Measurements from ENCODE around the gene PTPN14. TPM values are rescaled to one million over a fixed set of nuclear protein-coding genes. Genes with fewer than 3 reads are reported as not detected.

Gene PTPN14
- total and polyA plus RNA-seq, 2 of the 4 experiments (the other 2 are of a cell fraction): 21.5 to 31.7 TPM

GRCh38 chr1:214503553-214503952 lies 47.8 kb downstream of the PTPN14 start:
- ATAC-seq (ENCODE audit: low read depth) (no peak), DNase-seq (peak; percentile 54)
- in situ Hi-C loops (cut with MboI; ENCODE audit: low sequenced_read_pairs): no loop called here
- no peak overlapping the region for H2BK120ac ChIP-seq (ENCODE audit: low read depth, low read length)
- 0 out of 2 replicates have a peak overlapping the region, but pooled peaks have one; percentile 4 for H3K14ac ChIP-seq (replicated peaks; ENCODE audit: low read depth, low read length)
- no CpG with 5 or more reads among the region's 4 CpGs for WGBS, 2 experiments (ENCODE audit: extremely low coverage in 2 of 2, insufficient read length in 1 of 2)
- H3K56ac ChIP-seq (ENCODE audit: extremely low read depth, insufficient read depth, low read length): no peak overlapping the region
- H2AK9ac ChIP-seq (replicated peaks; ENCODE audit: low read depth, low read length, poor library complexity): no peak overlapping the region
- H3K4me2 ChIP-seq (ENCODE audit: low read depth, low read length): no peak overlapping the region
- H2BK20ac ChIP-seq (ENCODE audit: low read depth, low read length): no peak overlapping the region
- ChIA-PET POLR2A (ENCODE audit: unreplicated experiment) (no interaction called here), CTCF (no interaction called here)
- H3K79me1 ChIP-seq (ENCODE audit: low read depth in 1 of 2, low read length in 2 of 2): peaks cover 39 to 79% of the 10 kb centered on the region in 2 experiments
- no peak overlapping the region for H4K5ac ChIP-seq (ENCODE audit: low read depth, low read length)
- H2AFZ ChIP-seq (replicated peaks; ENCODE audit: low read length, poor library complexity): no peak overlapping the region
- H4K8ac ChIP-seq (ENCODE audit: low read depth in 2 of 2, low read length in 2 of 2): no peak overlapping the region
- dilution Hi-C loops (cut with HindIII; ENCODE audit: low sequenced_read_pairs, unreplicated experiment): no loop called here
- TF ChIP-seq RCOR1 (IDR thresholded peaks at IDR 0.05; ENCODE audit: insufficient replicate concordance, low read length) (no peak), CHD1 (IDR thresholded peaks at IDR 0.05; ENCODE audit: low read depth, low read length) (no peak), MAZ (IDR thresholded peaks at IDR 0.05; ENCODE audit: borderline replicate concordance, low read depth, low read length) (no peak), BHLHE40 (IDR thresholded peaks at IDR 0.05; ENCODE audit: low read depth, low read length) (0 out of 2 replicates have a peak, but pooled peaks have one; percentile 19), CEBPB (IDR thresholded peaks at IDR 0.05; ENCODE audit: low read depth, low read length) (no peak)
- intact Hi-C loops (cut with micrococcal nuclease): no loop called here
- no peaks in the 10 kb centered on the region for H3K27me3 ChIP-seq (ENCODE audit: control insufficient read depth, insufficient read depth, low read length)
- no peak overlapping the region for H3K4ac ChIP-seq (ENCODE audit: low read depth, low read length)
- peaks cover 61% of the 10 kb centered on the region for H4K20me1 ChIP-seq (ENCODE audit: insufficient read depth, low read length)
- no peak overlapping the region for H2BK15ac ChIP-seq (ENCODE audit: low read depth, low read length)
- peaks cover 12% of the 10 kb centered on the region for H3K36me3 ChIP-seq (ENCODE audit: control insufficient read depth, insufficient read depth, low read length)
- no peaks in the 10 kb centered on the region for H3K9me3 ChIP-seq (ENCODE audit: control insufficient read depth, insufficient read depth, low read length)
- no peak overlapping the region for H3K9ac ChIP-seq (ENCODE audit: low read depth, low read length)
- H3K9me1 ChIP-seq (ENCODE audit: insufficient read depth, low read length): peaks cover 9% of the 10 kb centered on the region
- no peak overlapping the region for H3K4me3 ChIP-seq (ENCODE audit: insufficient read depth, low read depth, low read length)
- H3K4me1 ChIP-seq (ENCODE audit: control insufficient read depth, insufficient read depth, low read length): peaks cover 15% of the 10 kb centered on the region
- H3K27ac ChIP-seq (ENCODE audit: insufficient read depth, low read length): no peak overlapping the region
- H2AK5ac ChIP-seq (ENCODE audit: low read depth, low read length): no peak overlapping the region
- H3K23ac ChIP-seq (ENCODE audit: low read depth, low read length): no peak overlapping the region
- no TSS peak for BruUV-seq (replicated peaks)
- H4K91ac ChIP-seq (ENCODE audit: insufficient read depth, low read depth, low read length): no peak overlapping the region
- no peak overlapping the region for H3K18ac ChIP-seq (ENCODE audit: low read depth, low read length)
- no peak overlapping the region for H2BK5ac ChIP-seq (ENCODE audit: low read depth, low read length, poor library complexity, severe bottlenecking)

Measured in IMR-90 (cell line).